Activated CD4-positive, alpha-beta T cell treated with anti-CD3 and anti-CD28 coated beads, Interleukin-2, amount 10 ng/mL, durations not matched to agents 24 days and 14 days (primary cell): ENCODE measurements around the gene EPHA6. TPM values are rescaled to one million over a fixed set of nuclear protein-coding genes. Genes with fewer than 3 reads are reported as not detected.

Experiments
- DNase-seq: peaks from one replicate; pipeline ENCODE4 v3.0.0; 2022
- H3K27ac Mint-ChIP-seq: one replicate; pipeline ENCODE4 v1.8.0; 2022; ENCODE audit warnings: mild to moderate bottlenecking, mixed read lengths
- H3K27me3 Mint-ChIP-seq: one replicate; pipeline ENCODE4 v1.8.0; 2022; ENCODE audit warnings: mixed read lengths
- H3K36me3 Mint-ChIP-seq: one replicate; pipeline ENCODE4 v1.8.0; 2022; ENCODE audit warnings: low read depth, mild to moderate bottlenecking, mixed read lengths
- H3K4me1 Mint-ChIP-seq: one replicate; pipeline ENCODE4 v1.8.0; 2021; ENCODE audit warnings: mixed read lengths
- H3K4me3 Mint-ChIP-seq: one replicate; pipeline ENCODE4 v1.8.0; 2022; ENCODE audit warnings: mild to moderate bottlenecking, moderate library complexity, mixed read lengths
- H3K9me3 Mint-ChIP-seq: one replicate; pipeline ENCODE4 v1.8.0; 2021; ENCODE audit warnings: mixed read lengths
- intact Hi-C: fragments of 100-400 bp; cut with micrococcal nuclease; formaldehyde crosslinking; loops from one replicate; pipeline ENCODE4 v1.15.1; 2023
- total RNA-seq: library from RNA; stranded (reverse); gene quantifications from 2 replicates; pipeline ENCODE4 v1.2.3, GENCODE V29; 2022

Gene EPHA6
- total RNA-seq, 1 donor from 2014 or later: not detected

DNA sequence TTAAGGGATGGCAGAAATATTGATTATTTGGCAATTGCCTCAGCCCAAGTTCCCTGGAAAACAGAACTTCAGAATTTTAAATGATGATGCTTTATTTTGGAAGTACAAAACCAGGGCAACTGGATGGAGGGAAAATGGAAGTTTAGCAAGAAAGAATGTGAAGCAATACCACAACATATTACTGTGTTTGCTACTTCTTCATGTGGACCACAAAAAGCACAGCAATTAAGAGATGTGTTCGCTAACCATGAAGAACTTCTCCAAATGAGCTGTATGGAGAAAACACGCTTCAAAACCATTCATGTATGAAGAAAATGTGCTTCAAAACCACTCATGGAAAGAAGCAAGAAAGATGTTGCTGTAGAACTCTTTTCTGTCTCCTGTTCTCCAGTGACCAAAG lies 885.5 kb downstream of the EPHA6 start:
- DNase-seq: no peak
- intact Hi-C loops: no loop called here
- no peaks in the 10 kb centered on the region for H3K9me3 Mint-ChIP-seq
- no peak overlapping the region for H3K27ac Mint-ChIP-seq
- H3K4me1 Mint-ChIP-seq: no peaks in the 10 kb centered on the region
- no peaks in the 10 kb centered on the region for H3K36me3 Mint-ChIP-seq
- peaks cover 10% of the 10 kb centered on the region for H3K27me3 Mint-ChIP-seq
- no peak overlapping the region for H3K4me3 Mint-ChIP-seq

DNA sequence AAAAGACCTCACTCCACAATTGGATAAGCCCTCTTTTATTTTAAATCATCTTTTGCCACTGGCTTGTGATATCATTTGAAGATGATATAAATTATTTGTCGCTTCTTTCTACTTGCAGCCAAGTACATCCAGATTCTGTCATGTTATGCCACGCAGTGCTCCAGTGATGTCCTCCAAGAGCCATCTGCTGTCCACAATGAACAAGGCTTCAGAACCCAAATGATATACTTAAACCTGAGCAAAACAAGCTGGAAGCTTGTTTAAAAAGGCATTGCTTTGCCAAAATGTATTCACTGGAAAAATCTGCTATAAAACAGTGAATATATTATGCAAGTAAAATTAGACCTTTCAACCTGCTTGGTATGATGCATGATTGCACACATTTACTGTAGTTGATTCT lies 891.4 kb downstream of the EPHA6 start:
- Mint-ChIP-seq H3K27me3 (peaks cover 19% of the 10 kb centered on the region), H3K4me1 (no peaks in the 10 kb centered on the region), H3K36me3 (no peaks in the 10 kb centered on the region), H3K4me3 (no peak overlapping the region), H3K9me3 (no peaks in the 10 kb centered on the region), H3K27ac (no peak overlapping the region)
- intact Hi-C loops: no loop called here
- DNase-seq: no peak

DNA sequence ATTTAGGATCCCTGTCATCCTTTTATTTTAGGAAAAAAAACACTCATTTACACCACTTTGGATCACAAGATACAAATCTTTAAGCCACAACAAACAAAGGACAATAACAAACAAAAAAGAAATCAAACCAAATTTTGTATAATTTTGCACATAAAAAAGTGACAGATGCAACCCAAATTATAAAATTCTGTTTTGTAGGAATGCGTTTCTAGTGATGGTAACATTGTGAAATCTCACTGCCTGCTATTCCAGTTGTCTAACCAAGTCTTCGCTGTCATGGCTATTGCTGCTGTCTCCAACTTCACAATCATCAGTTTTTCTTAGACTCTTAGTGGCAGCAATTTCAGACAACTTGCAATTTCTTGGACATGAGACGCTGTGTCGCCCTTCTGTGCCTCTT lies 891.8 kb downstream of the EPHA6 start:
- Mint-ChIP-seq H3K36me3 (no peaks in the 10 kb centered on the region), H3K4me3 (no peak overlapping the region), H3K9me3 (no peaks in the 10 kb centered on the region), H3K27me3 (peaks cover 17% of the 10 kb centered on the region), H3K27ac (no peak overlapping the region), H3K4me1 (no peaks in the 10 kb centered on the region)
- intact Hi-C loops: no loop called here
- no peak for DNase-seq

DNA sequence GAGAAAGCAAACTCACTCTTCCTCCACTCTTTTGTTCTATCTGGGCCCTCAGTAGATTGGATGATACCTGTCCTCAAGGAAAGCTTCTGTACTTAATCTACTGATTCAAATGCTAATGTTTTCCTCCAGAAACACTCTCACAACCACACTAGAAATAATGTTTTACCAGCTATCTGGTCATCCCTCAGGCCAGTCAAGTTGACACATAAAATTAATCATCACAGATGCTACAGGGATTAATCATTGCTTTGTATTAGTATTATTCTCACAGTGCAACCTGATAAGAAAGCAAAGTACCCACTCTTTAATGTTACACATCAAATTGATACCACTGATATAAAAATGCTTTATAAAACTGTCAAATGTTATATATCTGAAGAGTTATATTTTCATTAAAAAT lies 897.3 kb downstream of the EPHA6 start:
- DNase-seq: no peak
- no peak overlapping the region for H3K4me3 Mint-ChIP-seq
- H3K9me3 Mint-ChIP-seq: no peaks in the 10 kb centered on the region
- no peak overlapping the region for H3K27ac Mint-ChIP-seq
- peaks cover 19% of the 10 kb centered on the region for H3K27me3 Mint-ChIP-seq
- H3K36me3 Mint-ChIP-seq: no peaks in the 10 kb centered on the region
- intact Hi-C loops: no loop called here
- H3K4me1 Mint-ChIP-seq: no peaks in the 10 kb centered on the region

DNA sequence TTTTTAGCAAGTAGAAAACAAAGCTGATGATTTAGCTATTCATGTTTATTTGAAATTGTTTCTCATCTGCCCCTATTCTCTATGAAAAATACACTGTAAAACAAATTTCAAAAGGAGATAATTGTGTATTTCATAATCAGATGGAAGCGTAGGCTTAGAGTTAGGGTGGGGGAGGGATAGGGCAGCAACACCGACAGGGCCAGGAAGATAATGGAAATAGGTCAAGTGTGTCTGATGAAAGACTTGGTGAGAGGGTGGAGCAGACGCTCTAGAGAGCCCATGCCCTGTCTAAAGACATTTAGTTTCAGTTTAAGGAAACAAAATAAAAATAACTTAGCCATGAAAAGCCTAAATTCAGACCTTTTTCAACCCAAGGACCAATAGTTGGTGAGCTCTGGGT lies 898.5 kb downstream of the EPHA6 start:
- no peaks in the 10 kb centered on the region for H3K4me1 Mint-ChIP-seq

DNA sequence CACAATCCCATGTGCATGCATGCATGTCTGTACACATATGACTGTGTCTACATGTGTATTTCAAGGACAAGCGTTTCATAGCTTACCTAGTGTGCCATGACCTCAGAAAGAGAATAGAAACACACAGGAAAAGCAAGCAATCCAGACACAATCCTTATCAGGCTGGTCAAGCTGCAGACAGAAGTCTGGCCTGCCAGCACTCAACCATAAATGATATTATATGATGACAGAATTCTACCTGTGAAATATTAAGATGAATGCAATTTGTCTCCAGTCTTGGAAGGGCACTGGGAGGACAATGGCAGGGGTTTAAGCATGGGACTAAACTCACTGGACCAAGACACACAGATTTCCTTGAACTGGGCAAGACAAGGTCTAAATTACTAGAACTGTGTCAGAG lies 899.2 kb downstream of the EPHA6 start:
- Mint-ChIP-seq H3K4me3 (no peak overlapping the region), H3K4me1 (no peaks in the 10 kb centered on the region), H3K36me3 (no peaks in the 10 kb centered on the region), H3K27me3 (peaks cover 22% of the 10 kb centered on the region), H3K27ac (no peak overlapping the region), H3K9me3 (no peaks in the 10 kb centered on the region)
- DNase-seq: no peak
- intact Hi-C loops: no loop called here

More for the DNA sequence above, 898.5 kb downstream of the EPHA6 start:
- Mint-ChIP-seq H3K9me3 (no peaks in the 10 kb centered on the region), H3K36me3 (no peaks in the 10 kb centered on the region), H3K4me3 (no peak overlapping the region), H3K27me3 (peaks cover 18% of the 10 kb centered on the region), H3K27ac (no peak overlapping the region)
- no peak for DNase-seq
- intact Hi-C loops: no loop called here

DNA sequence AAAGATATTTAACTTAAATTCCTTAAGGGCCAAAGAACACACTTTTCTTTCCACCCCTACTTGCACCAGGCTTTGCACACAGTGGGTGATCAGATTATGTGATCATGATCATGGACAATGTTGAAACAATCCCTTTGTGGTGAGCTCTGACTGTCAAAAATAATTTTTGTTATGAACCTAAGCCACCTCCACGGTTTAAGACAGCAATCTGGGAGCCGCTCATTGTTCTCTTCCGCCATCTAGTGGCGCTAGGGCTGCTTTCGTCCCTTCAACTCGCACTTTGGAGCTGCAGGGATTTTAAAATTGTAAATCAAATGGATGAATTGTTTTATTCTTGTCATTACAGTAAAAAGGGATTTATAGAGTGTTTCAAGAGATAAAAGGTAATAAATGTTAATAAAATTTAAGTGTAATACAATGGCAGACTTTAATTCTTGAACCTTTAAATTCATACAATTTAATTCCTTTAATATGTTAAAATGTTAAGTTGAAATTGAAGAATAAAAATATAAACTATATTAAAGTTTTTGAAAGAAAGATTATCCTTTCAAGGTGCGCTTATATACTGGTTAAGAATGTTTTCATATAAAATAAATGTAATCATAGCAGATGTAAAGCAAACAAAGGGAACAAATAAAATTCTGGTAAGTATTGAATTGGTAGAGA lies 904.9 kb downstream of the EPHA6 start:
- H3K4me1 Mint-ChIP-seq: no peaks in the 10 kb centered on the region
- intact Hi-C loops: loop anchor here (5.0 kb wide), 1 partner anchor 857 kb away; no protein-coding TSS in a partner anchor
- H3K27me3 Mint-ChIP-seq: peaks cover 23% of the 10 kb centered on the region
- no peak overlapping the region for H3K27ac Mint-ChIP-seq
- H3K9me3 Mint-ChIP-seq: no peaks in the 10 kb centered on the region
- H3K36me3 Mint-ChIP-seq: no peaks in the 10 kb centered on the region
- peak; percentile 88 for DNase-seq
- H3K4me3 Mint-ChIP-seq: no peak overlapping the region

DNA sequence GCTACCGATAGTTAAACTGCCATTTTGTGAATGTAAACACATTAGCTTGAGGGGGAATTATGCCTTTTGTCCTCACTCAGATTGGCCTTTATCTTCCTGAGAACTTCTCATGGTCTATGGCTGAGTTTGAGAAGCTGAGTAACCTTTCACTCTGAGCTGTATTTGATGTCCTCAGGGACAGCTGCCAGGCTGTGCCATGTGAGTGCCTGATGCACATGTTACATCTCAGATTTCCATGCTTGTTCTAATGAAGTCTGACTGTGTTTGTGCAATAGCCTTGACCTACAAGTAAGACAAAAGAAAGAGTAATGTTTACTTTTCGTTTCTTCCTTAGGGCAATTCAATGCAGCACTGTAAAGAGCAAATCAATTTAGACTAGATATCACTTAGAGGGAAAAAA lies 906.0 kb downstream of the EPHA6 start:
- H3K27me3 Mint-ChIP-seq: peaks cover 20% of the 10 kb centered on the region
- no peak for DNase-seq
- no peak overlapping the region for H3K27ac Mint-ChIP-seq
- no peak overlapping the region for H3K4me3 Mint-ChIP-seq
- H3K36me3 Mint-ChIP-seq: no peaks in the 10 kb centered on the region
- no peaks in the 10 kb centered on the region for H3K4me1 Mint-ChIP-seq
- intact Hi-C loops: no loop called here
- H3K9me3 Mint-ChIP-seq: no peaks in the 10 kb centered on the region

DNA sequence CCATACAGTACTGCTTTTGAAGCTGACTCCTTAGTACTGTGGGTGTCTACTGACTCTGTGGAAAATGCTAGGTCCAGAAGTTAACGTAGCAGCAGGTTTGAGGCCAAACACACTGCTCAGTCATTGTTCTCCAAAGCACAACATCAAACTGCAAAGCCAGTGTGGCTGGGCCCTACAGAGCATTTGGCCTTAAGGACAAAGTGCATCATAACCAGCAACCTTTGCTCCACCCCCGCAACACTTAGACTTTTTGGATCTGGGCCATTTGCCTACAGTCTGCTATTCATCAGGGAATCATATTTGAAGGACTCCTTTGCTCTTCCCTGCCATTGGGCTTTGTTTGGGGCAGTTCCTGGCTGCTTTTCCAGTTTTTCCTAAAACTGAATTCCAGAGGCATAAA lies 907.1 kb downstream of the EPHA6 start:
- Mint-ChIP-seq H3K4me3 (no peak overlapping the region), H3K9me3 (no peaks in the 10 kb centered on the region), H3K27me3 (peaks cover 18% of the 10 kb centered on the region), H3K4me1 (no peaks in the 10 kb centered on the region), H3K36me3 (no peaks in the 10 kb centered on the region), H3K27ac (no peak overlapping the region)
- no peak for DNase-seq
- intact Hi-C loops: no loop called here

DNA sequence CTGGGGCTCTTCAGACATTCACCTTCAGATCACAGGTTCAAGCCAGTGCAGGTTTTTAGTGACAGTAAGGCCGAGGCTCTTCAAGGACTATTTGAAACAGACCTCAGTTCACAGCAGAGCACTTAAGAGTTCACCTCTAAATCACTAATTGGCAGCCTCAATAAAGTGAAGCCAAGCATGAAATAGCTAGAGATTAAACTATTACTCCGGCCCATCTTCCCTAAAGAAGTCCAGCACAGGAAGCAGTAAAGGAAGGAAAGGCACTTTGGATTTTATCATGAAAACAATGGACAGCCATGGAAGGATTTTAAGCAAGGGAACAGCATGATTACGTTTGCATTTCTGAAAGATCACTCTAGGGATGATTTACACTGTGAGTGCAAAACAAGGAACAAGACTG lies 922.5 kb downstream of the EPHA6 start:
- Mint-ChIP-seq H3K27ac (no peak overlapping the region), H3K4me1 (no peaks in the 10 kb centered on the region), H3K36me3 (no peaks in the 10 kb centered on the region), H3K27me3 (peaks cover 46% of the 10 kb centered on the region), H3K9me3 (no peaks in the 10 kb centered on the region), H3K4me3 (no peak overlapping the region)
- DNase-seq: no peak
- intact Hi-C loops: no loop called here

DNA sequence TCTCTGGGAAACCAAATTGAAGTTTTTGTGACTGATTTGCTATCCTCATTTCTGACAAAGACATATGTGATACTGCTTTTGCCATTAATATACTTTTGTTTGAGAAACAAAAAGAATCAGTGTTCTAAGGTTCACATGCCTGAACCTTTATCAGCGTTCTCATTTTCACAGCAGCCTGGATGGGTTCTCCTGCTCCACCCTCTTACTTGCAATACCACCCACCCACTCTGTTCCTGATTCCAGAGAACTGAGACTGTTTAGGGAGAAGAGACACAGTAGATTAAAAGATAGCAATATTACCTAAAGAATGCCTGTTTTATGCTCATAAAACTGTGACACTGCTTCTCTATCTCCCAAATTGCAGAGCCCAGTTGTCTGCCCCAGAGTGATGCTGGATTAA lies 924.4 kb downstream of the EPHA6 start:
- DNase-seq: no peak
- Mint-ChIP-seq H3K4me3 (no peak overlapping the region), H3K4me1 (no peaks in the 10 kb centered on the region), H3K27ac (no peak overlapping the region), H3K27me3 (peaks cover 45% of the 10 kb centered on the region), H3K36me3 (no peaks in the 10 kb centered on the region), H3K9me3 (no peaks in the 10 kb centered on the region)
- intact Hi-C loops: no loop called here

DNA sequence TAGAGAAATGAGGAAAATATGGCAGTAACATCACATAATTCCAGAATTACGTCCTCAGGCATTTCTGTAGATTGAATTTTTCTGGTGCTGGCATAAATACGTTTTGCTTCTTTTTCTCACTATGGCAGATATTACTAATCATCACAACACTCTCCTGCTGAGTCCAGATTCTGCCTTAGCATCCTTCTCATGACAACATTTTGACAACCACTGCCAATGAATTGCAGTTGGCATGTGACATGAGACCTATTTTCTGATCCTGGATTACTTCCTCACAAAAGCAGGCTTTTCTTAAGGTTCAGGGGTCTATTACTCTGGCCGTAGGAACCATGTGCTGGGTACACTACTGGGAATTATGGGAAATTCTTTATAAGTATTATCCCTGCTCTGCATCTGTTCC lies 927.6 kb downstream of the EPHA6 start:
- Mint-ChIP-seq H3K9me3 (no peaks in the 10 kb centered on the region), H3K4me3 (no peak overlapping the region), H3K27ac (no peak overlapping the region), H3K36me3 (no peaks in the 10 kb centered on the region), H3K4me1 (no peaks in the 10 kb centered on the region), H3K27me3 (peaks cover 42% of the 10 kb centered on the region)
- intact Hi-C loops: no loop called here
- DNase-seq: no peak

DNA sequence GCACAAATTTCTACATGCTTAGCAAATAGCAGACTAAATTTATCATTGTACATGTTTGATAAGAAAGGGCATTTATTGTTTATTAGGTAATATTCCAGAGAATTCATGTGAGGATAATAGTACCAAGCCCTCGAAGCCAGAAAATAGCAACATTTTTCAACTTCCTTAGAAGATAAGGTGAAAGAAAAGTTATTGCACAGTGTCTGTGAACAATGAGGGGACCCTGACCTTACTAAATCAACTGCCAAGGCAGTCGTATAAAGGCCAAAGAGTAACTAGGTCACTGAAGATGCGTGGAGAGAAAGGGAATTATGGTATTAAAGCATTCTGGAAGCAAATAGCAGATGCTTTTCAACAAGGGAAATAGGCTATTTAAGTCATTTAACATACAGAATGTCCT lies 929.9 kb downstream of the EPHA6 start:
- Mint-ChIP-seq H3K27me3 (peaks cover 31% of the 10 kb centered on the region), H3K4me3 (no peak overlapping the region), H3K4me1 (no peaks in the 10 kb centered on the region), H3K36me3 (no peaks in the 10 kb centered on the region), H3K27ac (no peak overlapping the region), H3K9me3 (no peaks in the 10 kb centered on the region)
- DNase-seq: no peak
- intact Hi-C loops: no loop called here

DNA sequence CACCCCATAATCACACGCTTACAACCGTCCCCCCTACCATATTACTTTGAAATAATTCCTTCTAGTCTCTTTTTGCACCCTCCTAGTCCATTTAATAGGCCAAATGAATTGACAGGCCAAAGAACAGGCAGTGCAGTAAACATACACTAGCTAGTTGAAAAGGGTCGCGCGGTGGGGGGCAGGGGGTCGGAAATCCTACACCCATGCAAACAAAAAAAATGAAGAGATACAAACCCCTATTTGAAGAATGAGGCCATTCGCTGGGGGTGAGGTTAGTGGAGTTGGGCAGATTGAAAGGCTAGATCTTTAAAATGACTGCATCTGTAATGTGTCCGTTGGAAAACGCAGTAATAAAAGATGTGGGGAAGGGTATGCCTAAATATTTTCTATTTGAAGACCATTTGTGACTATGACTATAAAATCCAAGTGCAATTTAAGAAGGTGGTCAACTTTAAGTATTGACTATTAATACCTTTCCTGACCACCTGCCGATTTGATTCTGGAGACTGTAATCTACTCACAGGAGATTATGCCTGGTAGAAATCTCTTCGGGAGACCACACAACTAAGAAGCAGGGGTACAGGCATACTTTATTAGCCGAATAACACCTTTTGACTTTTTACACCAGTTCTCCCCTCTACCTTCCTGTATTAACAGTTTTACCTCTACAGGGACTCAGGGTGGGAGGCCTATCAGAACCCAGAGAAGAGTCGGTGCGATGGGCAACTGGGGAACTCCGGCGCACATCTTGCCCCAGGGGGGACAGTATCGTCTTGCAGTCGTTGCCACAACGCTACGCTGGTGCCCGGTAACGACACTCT lies 949.4 kb downstream of the EPHA6 start:
- Mint-ChIP-seq H3K27ac (peak overlapping the region; percentile 97), H3K27me3 (peaks cover 13% of the 10 kb centered on the region)
- intact Hi-C loops: loop anchor here (1.0 to 2.0 kb wide), 6 partner anchors 59 to 1137 kb away; partner anchors contain the start of genes CLDND1, CPOX, CRYBG3 and DCBLD2

More for the DNA sequence above, 949.4 kb downstream of the EPHA6 start:
- Mint-ChIP-seq H3K9me3 (no peaks in the 10 kb centered on the region), H3K4me1 (peaks cover 21% of the 10 kb centered on the region), H3K36me3 (peaks cover 6% of the 10 kb centered on the region), H3K4me3 (peak overlapping the region; percentile 99)
- no peak for DNase-seq
